Measurements from ENCODE around the gene RAB31.

DNA sequence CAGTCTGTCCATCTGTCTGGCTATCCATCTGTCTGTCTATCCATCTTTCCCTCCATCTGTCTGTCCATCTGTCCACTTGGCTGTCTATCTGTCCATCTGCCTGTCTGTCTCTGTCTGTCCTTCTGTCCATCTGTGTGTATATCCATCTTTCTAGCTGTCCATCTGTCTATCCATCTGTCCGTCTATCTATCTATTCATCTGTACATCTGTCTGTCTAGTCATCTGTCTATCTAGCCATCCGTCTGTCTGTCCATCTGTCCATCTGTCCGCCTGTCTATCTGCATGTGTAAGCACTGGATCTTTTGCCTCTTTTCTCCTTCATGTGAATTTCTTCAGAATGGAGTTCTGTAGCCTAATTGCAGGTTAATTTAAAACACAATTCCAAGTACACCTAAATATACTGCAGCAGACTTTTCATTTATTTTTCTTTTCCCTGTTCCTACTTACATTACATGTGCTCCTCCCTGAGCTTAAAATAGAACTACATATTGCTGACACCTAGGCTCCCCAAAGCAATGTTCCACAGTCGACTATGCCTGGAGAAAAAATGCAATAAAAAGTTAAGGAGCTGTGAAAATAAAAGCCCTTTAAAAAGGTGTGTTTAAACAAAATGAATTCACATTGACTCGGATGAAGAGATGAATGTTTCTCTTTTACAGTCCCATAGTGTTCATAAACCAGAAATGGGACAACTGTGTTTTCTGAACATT is 140.2 kb downstream of the RAB31 start:
- TF ChIP-seq, protein P1, sequence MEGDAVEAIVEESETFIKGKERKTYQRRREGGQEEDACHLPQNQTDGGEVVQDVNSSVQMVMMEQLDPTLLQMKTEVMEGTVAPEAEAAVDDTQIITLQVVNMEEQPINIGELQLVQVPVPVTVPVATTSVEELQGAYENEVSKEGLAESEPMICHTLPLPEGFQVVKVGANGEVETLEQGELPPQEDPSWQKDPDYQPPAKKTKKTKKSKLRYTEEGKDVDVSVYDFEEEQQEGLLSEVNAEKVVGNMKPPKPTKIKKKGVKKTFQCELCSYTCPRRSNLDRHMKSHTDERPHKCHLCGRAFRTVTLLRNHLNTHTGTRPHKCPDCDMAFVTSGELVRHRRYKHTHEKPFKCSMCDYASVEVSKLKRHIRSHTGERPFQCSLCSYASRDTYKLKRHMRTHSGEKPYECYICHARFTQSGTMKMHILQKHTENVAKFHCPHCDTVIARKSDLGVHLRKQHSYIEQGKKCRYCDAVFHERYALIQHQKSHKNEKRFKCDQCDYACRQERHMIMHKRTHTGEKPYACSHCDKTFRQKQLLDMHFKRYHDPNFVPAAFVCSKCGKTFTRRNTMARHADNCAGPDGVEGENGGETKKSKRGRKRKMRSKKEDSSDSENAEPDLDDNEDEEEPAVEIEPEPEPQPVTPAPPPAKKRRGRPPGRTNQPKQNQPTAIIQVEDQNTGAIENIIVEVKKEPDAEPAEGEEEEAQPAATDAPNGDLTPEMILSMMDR (optimal IDR thresholded peaks at IDR 0.05 in 1 of 3, IDR thresholded peaks at IDR 0.05 in 1 of 3, conservative IDR thresholded peaks at IDR 0.05 in 1 of 3; ENCODE audit: extremely low read depth in 1 of 3, insufficient read depth in 2 of 3, low read length in 3 of 3): no peak
- no peak for TF ChIP-seq EZH2 (IDR thresholded peaks at IDR 0.05; ENCODE audit: low read length)

Data from keratinocyte (primary cell).